IgD-negative memory B cell (primary cell): Measurements from ENCODE around the gene FAM83G. TPM values are rescaled to one million over a fixed set of nuclear protein-coding genes. Genes with fewer than 3 reads are reported as not detected.

ENCODE experiments used
- H3K27ac Mint-ChIP-seq, 3 donors: one replicate each; pipeline ENCODE4 v1.8.0; 2020 to 2022; ENCODE audit warnings: mild to moderate bottlenecking in 3 of 3, mixed read lengths in 3 of 3, moderate library complexity in 1 of 3
- H3K27me3 Mint-ChIP-seq: one replicate; pipeline ENCODE4 v1.8.0; 2021; ENCODE audit warnings: mixed read lengths
- H3K36me3 Mint-ChIP-seq: one replicate; pipeline ENCODE4 v1.8.0; 2020; ENCODE audit warnings: mild to moderate bottlenecking, mixed read lengths
- H3K4me1 Mint-ChIP-seq, 3 donors: one replicate each; pipeline ENCODE4 v1.8.0; 2020 to 2022; ENCODE audit warnings: mixed read lengths in 3 of 3, mild to moderate bottlenecking in 1 of 3
- H3K4me3 Mint-ChIP-seq, 4 donors: one replicate each; pipeline ENCODE4 v1.8.0; 2020 to 2022; ENCODE audit warnings: mild to moderate bottlenecking in 4 of 4, mixed read lengths in 4 of 4, moderate library complexity in 3 of 4
- H3K9me3 Mint-ChIP-seq, 3 donors: one replicate each; pipeline ENCODE4 v1.8.0; 2020 to 2021; ENCODE audit warnings: mixed read lengths in 3 of 3, mild to moderate bottlenecking in 1 of 3
- polyA plus RNA-seq: library from polyadenylated mRNA; unstranded; fragments of 300-500 nt; fragmentation: Illumina TruSeq; gene quantifications from one replicate; pipeline ENCODE4 v1.2.3, GENCODE V29; 2021

Gene FAM83G
- polyA plus RNA-seq, 1 donor from 2014 or later = 6.8 TPM

GRCh38 chr17:18953231-18953728 lies 51.3 kb downstream of the FAM83G start:
- Mint-ChIP-seq H3K4me3 (no peak overlapping the region), H3K27me3 (peaks cover 2% of the 10 kb centered on the region), H3K9me3 (no peaks in the 10 kb centered on the region), H3K27ac (peak overlapping the region in 1 of 3 donors; percentile 71), H3K36me3 (no peaks in the 10 kb centered on the region), H3K4me1 (peaks cover 0 to 7% (median 4%) of the 10 kb centered on the region in 3 donors)

- H3K4me1 Mint-ChIP-seq = peaks cover 0 to 7% (median 4%) of the 10 kb centered on the region in 3 donors
- H3K9me3 Mint-ChIP-seq = no peaks in the 10 kb centered on the region
- peaks cover 5% of the 10 kb centered on the region for H3K27me3 Mint-ChIP-seq
- no peak within 1 kb of the TSS for H3K4me3 Mint-ChIP-seq
- no peaks in the 10 kb centered on the region for H3K36me3 Mint-ChIP-seq
- no peak within 1 kb of the TSS for H3K27ac Mint-ChIP-seq
Observed at GRCh38 chr17:18951941-18952842, 52.4 kb downstream of the FAM83G start, which contains the start of gene SLC5A10. TSS of gene SLC5A10 (plus strand) at chr17:18952165. CDS start at chr17:18952206, 41 bp downstream.

GRCh38 chr17:18950944-18951905 lies 53.3 kb downstream of the FAM83G start:
- Mint-ChIP-seq H3K4me1 (peaks cover 0 to 8% (median 4%) of the 10 kb centered on the region in 3 donors), H3K27me3 (peaks cover 5% of the 10 kb centered on the region), H3K4me3 (no peak overlapping the region), H3K9me3 (no peaks in the 10 kb centered on the region), H3K36me3 (no peaks in the 10 kb centered on the region), H3K27ac (no peak overlapping the region)

- H3K27ac Mint-ChIP-seq = peak overlapping the region in 1 of 3 donors; percentile 8
- no peaks in the 10 kb centered on the region for H3K36me3 Mint-ChIP-seq
- no peak overlapping the region for H3K4me3 Mint-ChIP-seq
- no peaks in the 10 kb centered on the region for H3K9me3 Mint-ChIP-seq
- peaks cover 8% of the 10 kb centered on the region for H3K27me3 Mint-ChIP-seq
- peaks cover 0 to 8% (median 2%) of the 10 kb centered on the region in 3 donors for H3K4me1 Mint-ChIP-seq
Observed at GRCh38 chr17:18950346-18950745, 54.2 kb downstream of the FAM83G start.

GRCh38 chr17:18949566-18949965 lies 55.0 kb downstream of the FAM83G start:
- H3K4me3 Mint-ChIP-seq = no peak overlapping the region
- H3K36me3 Mint-ChIP-seq = no peaks in the 10 kb centered on the region
- H3K4me1 Mint-ChIP-seq = peaks cover 5 to 13% (median 5%) of the 10 kb centered on the region in 3 donors
- no peaks in the 10 kb centered on the region for H3K9me3 Mint-ChIP-seq
- H3K27me3 Mint-ChIP-seq = peaks cover 9% of the 10 kb centered on the region
- no peak overlapping the region for H3K27ac Mint-ChIP-seq

- Mint-ChIP-seq H3K27ac (no peak overlapping the region), H3K27me3 (peaks cover 12% of the 10 kb centered on the region)
Observed at GRCh38 chr17:18948476-18949006, 56.0 kb downstream of the FAM83G start.

GRCh38 chr17:18947866-18948265 lies 56.7 kb downstream of the FAM83G start:
- no peaks in the 10 kb centered on the region for H3K36me3 Mint-ChIP-seq
- no peaks in the 10 kb centered on the region for H3K9me3 Mint-ChIP-seq
- H3K27ac Mint-ChIP-seq = no peak overlapping the region
- H3K27me3 Mint-ChIP-seq = peaks cover 15% of the 10 kb centered on the region
- H3K4me3 Mint-ChIP-seq = no peak overlapping the region
- H3K4me1 Mint-ChIP-seq = peaks cover 10 to 16% (median 11%) of the 10 kb centered on the region in 3 donors

More at GRCh38 chr17:18948476-18949006, 56.0 kb downstream of the FAM83G start:
- no peaks in the 10 kb centered on the region for H3K36me3 Mint-ChIP-seq
- H3K4me3 Mint-ChIP-seq = no peak overlapping the region
- H3K9me3 Mint-ChIP-seq = no peaks in the 10 kb centered on the region
- peaks cover 10 to 14% (median 11%) of the 10 kb centered on the region in 3 donors for H3K4me1 Mint-ChIP-seq

- peaks cover 19% of the 10 kb centered on the region for H3K27me3 Mint-ChIP-seq
Observed at GRCh38 chr17:18946536-18946935, 58.0 kb downstream of the FAM83G start.

GRCh38 chr17:18944646-18945045 lies 59.9 kb downstream of the FAM83G start:
- H3K27ac Mint-ChIP-seq = peak overlapping the region in 1 of 3 donors; percentile 28
- H3K4me3 Mint-ChIP-seq = peak overlapping the region in 1 of 4 donors; percentile 41
- H3K27me3 Mint-ChIP-seq = peaks cover 22% of the 10 kb centered on the region

More at GRCh38 chr17:18946536-18946935, 58.0 kb downstream of the FAM83G start:
- no peak overlapping the region for H3K4me3 Mint-ChIP-seq
- H3K36me3 Mint-ChIP-seq = no peaks in the 10 kb centered on the region
- H3K27ac Mint-ChIP-seq = no peak overlapping the region
- peaks cover 10 to 16% (median 11%) of the 10 kb centered on the region in 3 donors for H3K4me1 Mint-ChIP-seq
- H3K9me3 Mint-ChIP-seq = no peaks in the 10 kb centered on the region

GRCh38 chr17:18938692-18939023 lies 65.9 kb downstream of the FAM83G start:
- no peak overlapping the region for H3K27ac Mint-ChIP-seq
- no peak overlapping the region for H3K4me3 Mint-ChIP-seq
- H3K36me3 Mint-ChIP-seq = peaks cover 2% of the 10 kb centered on the region
- H3K9me3 Mint-ChIP-seq = no peaks in the 10 kb centered on the region
- peaks cover 12% of the 10 kb centered on the region for H3K27me3 Mint-ChIP-seq
- H3K4me1 Mint-ChIP-seq = peaks cover 0 to 5% (median under 1%) of the 10 kb centered on the region in 3 donors

More at GRCh38 chr17:18944646-18945045, 59.9 kb downstream of the FAM83G start:
- peaks cover 10 to 16% (median 11%) of the 10 kb centered on the region in 3 donors for H3K4me1 Mint-ChIP-seq
- no peaks in the 10 kb centered on the region for H3K36me3 Mint-ChIP-seq
- H3K9me3 Mint-ChIP-seq = no peaks in the 10 kb centered on the region

- H3K27ac Mint-ChIP-seq = no peak overlapping the region
- no peaks in the 10 kb centered on the region for H3K9me3 Mint-ChIP-seq
- H3K27me3 Mint-ChIP-seq = peaks cover 10% of the 10 kb centered on the region
- peaks cover 3 to 5% (median 4%) of the 10 kb centered on the region in 3 donors for H3K4me1 Mint-ChIP-seq
- H3K4me3 Mint-ChIP-seq = no peak overlapping the region
- peaks cover 2% of the 10 kb centered on the region for H3K36me3 Mint-ChIP-seq
Observed at GRCh38 chr17:18937981-18938691, 66.4 kb downstream of the FAM83G start.

GRCh38 chr17:18933102-18934058 lies 71.2 kb downstream of the FAM83G start:
- Mint-ChIP-seq H3K9me3 (no peaks in the 10 kb centered on the region), H3K27ac (peak overlapping the region in 2 of 3 donors; percentile 5 to 15), H3K4me3 (peak overlapping the region in 1 of 4 donors; percentile 9), H3K36me3 (peaks cover 6% of the 10 kb centered on the region), H3K27me3 (peaks cover 3% of the 10 kb centered on the region), H3K4me1 (peaks cover 4 to 9% (median 4%) of the 10 kb centered on the region in 3 donors)
